GM19463 (cell line): ENCODE results near the gene BUD31.
"Not testable (repeated sequence)": the region's sequence is repeated elsewhere in the genome, so short reads cannot be mapped to it uniquely, and the experiment has no call there.

Source experiments
- ATAC-seq: cut with Tn5 transposase; IDR thresholded peaks from one replicate; pipeline ENCODE4 v1.9.1; 2021; ENCODE audit warnings: mild to moderate bottlenecking, moderate library complexity; ENCODE audit not compliant: unreplicated experiment

BUD31 gene

DNA sequence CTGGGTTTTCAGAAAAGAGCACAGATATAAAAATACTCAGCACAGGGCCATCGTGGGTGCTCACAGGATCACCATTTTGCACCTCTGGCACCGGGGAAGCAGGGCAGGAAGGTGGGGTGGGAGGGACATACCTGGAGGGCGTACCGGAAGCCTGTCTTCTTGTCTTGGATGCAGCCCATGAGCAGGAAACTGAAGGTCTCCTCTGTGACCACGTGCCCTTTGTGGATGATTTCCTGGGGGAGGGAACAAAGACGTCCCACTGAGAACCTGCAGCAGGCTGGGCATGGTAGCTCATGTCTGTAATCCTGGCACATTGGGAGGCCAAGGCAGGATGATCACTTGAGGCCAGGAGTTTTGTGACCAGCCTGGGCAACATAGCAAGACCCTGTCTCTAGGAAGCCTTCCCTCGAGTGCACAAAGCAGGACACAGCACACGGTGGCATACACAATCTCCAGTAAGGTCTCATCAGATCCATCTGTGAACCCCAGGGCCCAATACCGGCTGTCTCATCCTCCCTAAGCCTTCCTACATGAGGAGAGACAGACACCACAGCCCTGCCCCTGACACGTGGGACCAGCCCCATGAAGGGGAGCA is 20.3 kb downstream of the BUD31 start:
- no peak for ATAC-seq

DNA sequence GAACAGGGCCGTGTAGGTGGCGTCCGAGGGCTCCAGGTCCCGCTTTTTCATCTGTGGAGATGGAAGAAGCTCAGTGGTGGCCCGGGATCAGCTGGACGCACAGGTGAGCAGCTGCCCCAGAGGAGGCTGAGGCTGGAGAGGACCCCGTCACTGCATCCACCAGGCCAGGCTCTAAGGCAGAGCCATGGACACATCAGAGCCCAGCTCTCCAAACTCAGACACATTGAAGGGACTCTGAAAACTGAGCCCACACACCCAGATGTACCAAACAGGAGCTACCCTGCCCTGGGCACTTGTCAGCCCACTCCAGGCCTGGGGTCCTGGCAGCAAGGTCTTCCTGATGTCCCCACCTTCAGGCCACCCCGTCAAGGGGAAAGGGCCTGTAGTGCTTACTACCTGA is 21.0 kb downstream of the BUD31 start:
- no peak for ATAC-seq

DNA sequence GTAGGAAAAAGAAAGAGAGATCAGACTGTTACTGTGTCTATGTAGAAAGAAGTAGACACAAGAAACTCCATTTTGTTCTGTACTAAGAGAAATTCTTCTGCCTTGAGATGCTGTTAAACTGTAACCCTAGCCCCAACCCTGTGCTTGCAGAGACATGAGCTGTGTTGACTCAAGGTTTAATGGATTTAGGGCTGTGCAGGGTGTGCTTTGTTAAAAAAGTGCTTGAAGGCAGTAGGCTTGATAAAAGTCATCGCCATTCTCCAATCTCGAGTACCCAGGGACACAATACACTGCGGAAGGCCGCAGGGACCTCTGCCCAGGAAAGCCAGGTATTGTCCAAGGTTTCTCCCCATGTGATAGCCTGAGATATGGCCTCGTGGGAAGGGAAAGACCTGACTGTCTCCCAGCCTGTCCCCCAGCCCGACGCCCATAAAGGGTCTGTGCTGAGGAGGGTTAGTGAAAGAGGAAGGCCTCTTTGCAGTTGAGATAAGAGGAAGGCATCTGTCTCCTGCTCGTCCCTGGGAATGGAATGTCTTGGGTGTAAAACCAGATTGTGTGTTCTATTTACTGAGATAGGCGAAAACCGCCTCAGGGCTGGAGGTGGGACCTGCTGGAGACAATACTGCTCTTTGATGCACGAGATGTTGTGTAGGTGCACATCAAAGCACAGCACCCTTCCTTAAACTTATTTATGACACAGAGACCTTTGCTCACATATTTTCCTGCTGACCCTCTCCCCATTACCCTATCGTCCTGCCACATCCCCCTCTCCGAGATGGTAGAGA is 23.2 kb downstream of the BUD31 start:
- ATAC-seq, result not testable (repeated sequence)

DNA sequence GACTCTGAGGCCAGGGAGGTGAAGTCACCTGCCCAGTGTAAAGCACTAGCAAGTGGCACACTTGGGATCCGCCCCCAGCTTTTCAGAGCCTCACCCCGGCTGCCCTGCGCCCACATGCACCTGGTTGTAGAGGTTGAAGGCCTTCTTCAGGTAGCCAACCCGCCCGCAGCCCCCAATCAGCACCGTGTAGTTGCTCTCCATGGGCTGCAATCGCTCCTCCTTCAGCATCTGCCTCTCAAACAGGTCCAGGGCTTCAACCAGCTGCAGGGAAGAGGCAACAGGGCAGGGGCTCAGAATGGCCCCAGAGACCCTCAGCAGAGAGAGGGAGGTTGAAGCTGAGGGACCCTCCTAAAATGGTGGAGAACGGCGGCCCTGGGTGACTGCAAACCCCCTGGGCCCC is 24.4 kb downstream of the BUD31 start:
- ATAC-seq, result no peak

DNA sequence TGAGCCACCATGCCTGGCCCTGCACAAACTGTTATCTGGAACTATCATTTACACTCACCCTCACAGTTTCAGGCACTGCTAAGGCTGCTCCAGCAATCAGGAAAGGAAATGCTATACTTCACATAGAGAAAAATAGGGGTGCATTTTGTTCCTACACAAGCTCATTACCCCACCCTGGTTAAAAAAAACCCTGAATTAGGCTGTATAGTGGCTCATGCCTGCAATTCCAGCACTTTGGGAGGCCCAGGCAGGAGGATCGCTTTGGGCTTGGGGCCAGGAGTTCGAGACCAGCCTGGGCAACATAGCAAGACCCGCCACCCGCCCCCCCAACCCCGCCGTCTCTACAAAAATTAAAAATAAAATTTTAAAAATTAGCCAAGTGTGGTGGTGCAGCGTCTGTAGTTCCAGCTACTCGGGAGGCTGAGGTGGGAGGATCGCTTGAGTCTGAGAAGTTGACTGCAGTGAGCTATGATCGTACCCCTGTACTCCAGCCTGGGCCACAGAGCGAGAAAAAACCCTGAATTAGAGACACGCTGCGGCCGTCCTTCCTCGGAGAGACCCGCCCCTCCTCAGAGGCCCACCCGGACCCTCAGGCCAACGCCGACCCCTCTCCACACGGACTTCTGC is 29.3 kb downstream of the BUD31 start:
- ATAC-seq, result no peak

DNA sequence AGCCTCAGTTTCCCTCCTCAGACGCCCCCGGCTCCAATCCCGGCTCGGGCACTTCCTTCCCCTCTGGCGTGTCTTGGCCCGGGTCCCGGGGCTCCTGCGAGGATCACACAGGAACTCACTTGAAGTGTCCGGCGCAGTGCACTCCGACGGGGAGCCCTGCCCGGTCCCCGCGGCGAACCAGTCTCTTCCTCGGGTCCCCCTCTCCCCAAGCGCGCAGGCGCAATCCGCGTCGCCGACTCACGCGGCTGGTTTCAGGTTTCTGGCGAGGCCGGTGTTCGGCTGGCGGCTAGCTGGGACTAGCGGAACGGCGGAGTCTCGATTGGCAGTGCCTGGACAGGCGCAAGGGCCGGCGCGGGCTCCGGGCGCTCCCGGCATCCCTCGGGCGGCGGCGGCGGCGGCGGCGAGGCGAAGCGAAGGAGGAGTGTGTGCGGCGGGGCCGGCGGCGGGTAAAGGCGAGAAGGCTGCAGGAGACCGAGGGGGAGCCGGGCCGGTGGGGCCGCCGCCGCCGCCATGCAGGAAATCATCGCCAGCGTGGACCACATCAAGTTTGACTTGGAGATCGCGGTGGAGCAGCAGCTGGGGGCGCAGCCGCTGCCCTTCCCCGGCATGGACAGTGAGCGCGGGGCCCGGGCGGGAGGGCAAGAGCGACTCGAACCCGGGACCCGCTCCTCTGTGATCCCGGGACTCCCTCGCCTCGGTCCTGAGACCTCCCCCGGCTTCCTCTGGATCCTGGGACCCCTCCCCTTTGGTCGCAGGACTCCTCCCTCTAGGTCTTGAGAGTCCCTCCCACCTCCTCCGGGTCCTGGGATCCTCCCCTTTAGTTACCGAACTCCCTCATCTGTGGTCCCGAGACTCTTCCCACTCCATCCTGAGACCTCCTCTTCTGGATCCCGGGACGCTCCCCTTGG is 30.1 kb downstream of the BUD31 start, which contains the start of the genes CPSF4 and PTCD1:
Gene CPSF4 (plus strand): TSS at position 371 of the 908 bp plus-strand sequence. CDS start 140 bp downstream, at position 511.
Gene PTCD1 (minus strand): TSS at position 226 of the 908 bp plus-strand sequence. CDS start 3,556 bp downstream, outside the sequence.
- ATAC-seq, result peak; percentile 95

DNA sequence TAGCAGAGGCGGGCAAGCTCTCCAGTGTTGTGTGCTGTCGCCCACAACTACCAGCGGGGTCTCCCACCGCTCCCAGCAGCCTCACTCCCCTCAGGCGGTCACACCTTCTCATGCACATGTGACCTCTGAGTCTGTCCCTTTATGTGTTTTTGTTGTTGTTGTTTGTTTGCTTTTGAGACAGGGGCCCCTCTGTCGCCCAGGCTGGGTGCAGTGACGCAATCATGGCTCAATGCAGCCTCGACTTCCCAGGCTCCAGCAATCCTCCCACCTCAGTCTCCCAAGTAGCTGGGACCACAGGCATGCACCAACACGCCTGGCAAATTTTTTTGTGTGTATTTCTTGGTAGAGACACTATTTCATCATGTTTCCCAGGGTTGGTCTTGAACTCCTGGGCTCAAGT is 31.4 kb downstream of the BUD31 start:
- ATAC-seq, result no peak

DNA sequence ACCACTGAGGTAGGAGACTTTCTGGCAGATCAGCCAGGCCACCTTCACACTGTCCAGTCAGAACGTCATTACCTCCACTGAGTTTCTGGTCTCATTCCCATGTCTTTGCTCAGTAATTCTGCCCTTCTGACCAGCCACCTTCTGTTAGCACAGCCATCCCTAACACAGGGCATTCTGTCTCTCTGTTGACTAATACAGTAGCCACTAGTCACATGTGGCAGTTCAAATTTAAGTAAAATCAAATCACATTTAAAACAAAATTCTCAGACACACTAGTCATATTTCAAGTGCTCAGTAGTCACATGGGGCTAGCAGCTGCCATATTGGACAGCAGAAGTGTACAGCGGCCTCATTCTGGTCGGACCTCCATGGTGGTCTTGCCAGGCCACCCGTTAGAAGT is 37.3 kb downstream of the BUD31 start:
- no peak for ATAC-seq

DNA sequence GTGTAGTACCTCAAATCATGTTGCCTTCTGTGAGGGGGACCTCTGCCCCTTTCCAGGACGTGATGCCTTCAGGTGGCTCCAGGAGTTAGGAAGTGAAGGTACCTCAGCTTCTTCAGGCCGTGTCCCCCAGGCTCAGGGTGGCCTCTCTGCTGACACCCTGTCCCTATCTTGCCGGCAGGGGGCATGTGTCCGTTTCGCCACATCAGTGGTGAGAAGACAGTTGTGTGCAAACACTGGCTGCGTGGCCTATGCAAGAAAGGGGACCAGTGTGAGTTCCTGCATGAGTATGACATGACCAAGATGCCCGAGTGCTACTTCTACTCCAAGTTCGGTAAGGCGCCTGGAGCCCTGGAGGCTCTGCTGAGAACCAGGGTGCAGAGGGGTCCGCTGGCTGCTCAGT is 39.2 kb downstream of the BUD31 start:
- no peak for ATAC-seq

DNA sequence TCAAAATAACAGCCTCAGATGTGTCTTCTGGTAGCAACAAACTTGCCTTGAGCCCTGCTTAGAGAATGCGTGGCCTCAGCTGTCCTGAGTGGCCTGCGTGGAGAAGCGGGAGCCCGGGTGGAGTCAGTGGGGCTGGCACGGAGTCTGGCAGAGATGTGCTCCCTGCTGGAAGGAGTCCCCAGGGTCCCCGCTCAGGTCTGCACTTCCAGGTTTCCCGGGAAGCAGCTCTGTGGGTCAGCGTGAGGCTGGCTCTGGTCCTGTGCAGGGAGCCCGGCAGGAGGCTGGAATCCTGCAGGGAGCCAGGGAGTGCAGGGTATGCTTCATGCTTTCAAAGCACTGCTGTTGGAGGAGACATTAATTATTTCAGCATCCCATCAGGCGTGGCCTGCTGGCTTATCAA is 40.1 kb downstream of the BUD31 start:
- ATAC-seq, result no peak

DNA sequence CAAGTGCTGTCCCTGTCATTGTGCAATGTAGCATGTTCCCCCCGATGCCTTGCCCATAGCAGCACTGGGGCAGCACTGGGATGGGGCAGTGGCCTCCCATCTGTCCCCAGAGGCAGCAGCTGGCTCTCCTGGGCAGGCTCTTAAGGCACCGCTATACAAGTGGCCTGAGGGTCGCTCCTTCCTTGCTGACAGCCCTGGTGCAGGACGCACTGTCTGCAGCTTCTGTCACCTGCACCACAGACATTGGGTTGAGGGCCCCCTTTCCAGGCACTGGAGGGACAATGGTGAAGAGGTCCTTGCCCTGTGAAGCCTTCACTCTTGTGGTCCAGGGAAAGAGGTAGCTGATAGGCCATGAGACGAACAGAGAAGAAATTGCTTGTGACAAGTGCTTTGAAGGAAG is 40.6 kb downstream of the BUD31 start:
- no peak for ATAC-seq

DNA sequence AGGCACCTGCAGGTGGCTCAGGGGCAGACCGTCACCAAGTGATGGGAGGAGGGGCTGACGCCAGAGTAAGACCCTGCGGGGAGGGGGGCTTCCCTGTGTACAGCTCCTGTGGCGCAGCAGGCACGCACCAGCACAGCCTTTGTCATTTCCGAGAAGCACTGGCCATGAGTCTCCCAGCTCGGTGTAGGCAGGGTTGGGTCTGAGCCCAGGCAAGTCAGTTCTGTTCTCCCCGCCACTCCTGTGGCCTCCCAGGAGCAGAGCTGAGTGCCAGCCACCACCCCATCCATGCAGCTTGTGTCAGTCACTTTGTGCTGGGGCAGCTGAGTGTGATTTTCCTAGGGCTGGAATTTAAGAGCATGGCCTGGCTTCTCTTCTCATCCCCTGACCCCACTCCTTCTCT is 43.2 kb downstream of the BUD31 start:
- no peak for ATAC-seq

DNA sequence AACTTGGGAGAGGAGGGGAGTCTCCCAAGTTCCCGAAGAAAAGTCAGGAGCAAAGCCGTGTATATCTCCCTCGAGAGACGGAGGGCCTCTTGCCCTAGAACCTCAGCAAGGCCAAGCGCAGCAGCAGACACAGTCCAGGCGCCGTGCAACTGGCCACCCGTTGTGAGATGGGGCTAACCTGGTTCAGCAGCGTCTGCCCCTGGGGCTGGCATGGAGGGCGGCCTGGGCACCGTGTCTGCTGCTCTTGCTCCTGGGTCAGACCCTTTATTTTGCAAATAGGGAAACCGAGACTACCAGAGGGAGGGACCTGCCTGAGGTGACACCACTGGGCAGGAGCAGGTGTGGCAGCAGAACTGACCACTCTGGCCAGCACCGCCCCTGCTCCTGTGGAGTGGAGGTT is 43.8 kb downstream of the BUD31 start:
- no peak for ATAC-seq

DNA sequence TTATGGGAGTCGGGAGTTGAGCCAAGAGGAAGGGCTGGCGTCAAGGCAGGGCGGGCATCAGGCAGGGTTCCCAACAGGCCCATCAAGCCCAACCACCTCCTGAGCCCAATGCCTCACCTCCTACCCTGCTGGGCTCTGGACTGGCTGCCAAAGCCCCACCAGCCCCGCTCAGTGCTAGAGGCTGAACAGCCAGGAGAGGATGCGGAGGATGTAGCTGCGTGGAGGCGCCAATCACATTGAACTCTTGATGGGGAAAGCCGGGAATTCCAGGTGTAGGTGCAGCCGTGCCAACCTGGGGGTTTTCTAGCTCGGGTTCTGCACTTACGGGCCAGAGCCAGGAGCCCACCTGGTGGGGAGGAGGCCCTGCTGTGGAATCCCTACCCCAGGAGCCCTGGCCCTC is 44.3 kb downstream of the BUD31 start:
- no peak for ATAC-seq

DNA sequence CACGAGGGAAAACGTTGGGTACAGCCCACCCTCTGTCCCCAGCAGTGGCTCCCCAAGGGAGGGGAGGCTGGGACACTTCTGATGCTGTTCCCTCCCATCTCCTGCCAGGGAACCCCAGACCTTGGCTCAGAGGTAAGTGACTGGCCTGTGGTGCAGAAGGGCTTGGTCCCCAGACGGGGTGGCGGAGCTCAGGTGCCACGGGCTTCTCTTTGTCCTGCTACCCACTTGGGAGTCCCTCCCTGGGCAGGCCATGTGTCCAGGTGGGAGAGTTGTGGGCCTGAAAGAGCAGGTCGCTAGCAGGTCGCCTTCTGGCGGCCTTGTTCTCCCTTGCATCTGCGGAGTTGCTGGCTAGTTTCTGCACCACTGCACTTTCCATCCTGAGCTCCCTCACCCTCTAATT is 47.1 kb downstream of the BUD31 start:
- no peak for ATAC-seq

DNA sequence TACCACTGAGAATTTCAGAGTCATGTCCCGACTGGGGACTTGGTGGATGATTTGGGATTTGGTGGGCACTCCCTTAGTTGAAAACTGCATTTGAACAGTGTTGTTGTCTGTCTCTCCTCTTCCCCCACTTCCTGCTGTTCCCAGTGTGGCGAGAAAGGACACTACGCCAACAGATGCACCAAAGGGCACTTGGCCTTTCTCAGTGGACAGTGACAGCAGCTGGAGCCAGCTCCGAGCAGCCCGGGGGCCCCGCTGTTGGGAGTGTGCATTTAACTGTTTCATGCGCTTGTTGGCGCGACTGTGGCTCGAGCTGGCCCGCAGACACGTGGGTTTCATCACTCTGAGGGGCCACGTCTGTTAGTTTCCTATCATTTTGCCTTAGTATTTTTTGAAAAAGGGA is 47.5 kb downstream of the BUD31 start:
- no peak for ATAC-seq

DNA sequence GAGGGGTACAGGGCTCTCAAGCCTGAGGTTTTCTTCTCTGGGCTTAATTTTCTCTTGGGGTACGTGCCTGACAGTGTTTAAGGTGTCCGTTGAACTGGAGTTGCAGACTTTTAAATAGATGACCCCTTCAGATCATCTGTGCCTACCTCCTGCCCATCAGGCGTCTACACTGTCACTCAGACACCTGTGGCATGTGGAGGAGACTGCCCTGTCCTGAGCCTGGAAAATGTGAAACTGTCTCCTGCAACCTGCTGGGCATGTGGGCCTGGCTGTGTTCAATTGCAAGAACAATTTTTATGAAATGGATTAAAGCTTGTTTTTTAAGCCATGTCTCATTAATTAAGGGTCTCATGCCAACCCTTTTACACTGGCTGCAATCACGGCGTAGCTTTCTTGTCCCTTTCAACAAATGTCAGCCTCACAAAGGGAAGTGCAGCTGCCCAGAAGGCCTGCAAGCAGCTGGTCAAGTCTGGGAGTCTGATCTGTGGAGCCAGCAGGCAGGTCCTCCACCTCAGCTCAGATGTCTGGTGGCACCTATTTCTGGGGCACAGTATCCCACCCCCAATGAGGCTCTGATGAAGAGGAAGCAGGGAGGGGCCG is 48.4 kb downstream of the BUD31 start:
- no peak for ATAC-seq

DNA sequence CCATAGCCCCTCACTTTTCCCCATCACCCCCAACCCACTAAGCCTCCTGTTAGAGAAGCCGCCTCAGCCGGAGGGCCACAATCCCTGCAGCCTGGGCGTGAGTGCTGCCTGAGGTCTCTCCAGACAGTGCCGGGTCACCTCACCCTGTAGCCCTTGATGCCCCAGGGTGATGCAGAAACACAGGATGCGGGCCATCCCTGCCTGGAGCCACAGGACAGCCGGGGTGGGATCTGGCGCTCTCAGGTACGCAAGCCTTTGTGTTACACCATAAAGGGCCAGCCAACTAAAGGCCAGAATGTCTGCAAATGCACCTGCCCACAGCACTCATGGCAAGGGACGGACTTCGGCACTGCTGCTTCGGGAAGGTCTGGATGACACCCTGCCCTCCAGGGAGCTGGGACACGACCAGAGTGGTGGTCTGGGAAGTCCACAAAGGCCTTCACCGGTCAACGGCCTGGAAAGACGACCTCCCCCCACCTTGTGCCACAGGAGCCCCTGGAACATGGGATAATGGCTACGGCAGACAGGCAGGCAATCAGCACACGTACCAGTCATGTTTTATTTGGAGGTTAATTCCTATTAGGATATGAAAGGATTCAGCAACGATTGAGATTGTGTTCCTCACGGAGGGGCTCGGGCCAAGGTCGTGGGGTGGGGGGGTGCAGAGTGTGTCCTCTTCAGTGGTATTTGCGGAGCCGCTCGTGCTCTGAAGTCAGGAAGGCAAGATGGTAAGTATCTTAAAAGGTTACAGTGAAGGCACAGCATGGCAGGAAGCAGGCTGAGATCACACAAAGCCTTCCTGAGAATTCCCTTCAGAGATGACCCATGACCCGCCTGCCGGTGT is 49.1 kb downstream of the BUD31 start:
- ATAC-seq, result no peak

DNA sequence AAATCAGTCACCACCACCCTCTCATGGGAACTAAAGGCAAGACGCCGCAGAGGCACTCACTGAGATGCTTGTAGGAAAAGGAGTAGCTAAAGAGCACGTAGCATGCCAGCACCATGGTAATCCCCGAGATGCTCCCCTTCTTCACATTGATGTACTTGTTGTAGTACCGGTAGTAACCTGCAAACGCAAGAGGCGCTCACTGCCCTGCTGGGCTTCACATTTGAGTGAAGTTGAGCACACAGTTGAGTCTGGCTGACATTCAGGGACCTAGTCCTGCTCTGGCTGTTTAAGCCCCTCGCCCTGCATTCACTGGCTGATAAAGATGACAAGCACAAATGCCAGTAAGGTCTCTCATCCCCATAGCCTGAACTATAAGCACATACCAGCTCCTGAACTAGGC is 50.3 kb downstream of the BUD31 start:
- ATAC-seq, result no peak

DNA sequence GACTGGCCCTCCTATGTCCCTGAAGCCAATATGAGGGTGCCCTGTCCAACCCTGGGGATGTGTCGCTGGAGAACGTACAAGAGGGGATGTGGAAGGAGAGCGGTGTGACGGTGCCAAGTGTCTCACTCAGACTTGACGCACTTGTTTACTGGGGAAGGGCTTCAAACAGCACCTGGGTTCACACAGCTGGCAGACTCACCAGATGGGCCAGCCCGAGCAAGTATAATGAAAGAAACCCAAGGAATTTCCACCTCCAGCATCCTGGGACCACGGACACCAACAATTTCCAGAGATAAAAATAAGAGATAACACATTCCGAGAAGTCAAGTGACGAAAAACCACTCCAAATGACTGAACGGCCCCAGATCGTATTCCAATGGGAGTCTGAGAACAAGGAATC is 51.9 kb downstream of the BUD31 start:
- no peak for ATAC-seq
